Spleen (tissue), 7 donors: ENCODE measurements around the gene FUT8.

ENCODE experiments used
- CTCF ChIP-seq, 11 experiments: fragments of 200-600 bp in 7 of 11; fragments of 450-650 bp in 4 of 11; sonication (generic) in 4 of 11; IDR thresholded peaks in 8 of 11; conservative IDR thresholded peaks in 3 of 11; 1 replicate in 7 of 11; 2 replicates in 4 of 11; pipeline versions ENCODE4 v1.4.0 to v1.8.0; 2016 to 2021; ENCODE audit warnings: antibody characterized with exemption in 11 of 11, inconsistent platforms in 4 of 11, mild to moderate bottlenecking in 1 of 11
- POLR2AphosphoS5 ChIP-seq, 3 donors: sonication (generic); formaldehyde crosslinking; IDR thresholded peaks; one replicate each; pipeline ENCODE4 v1.5.1; 2017; ENCODE audit warnings: antibody characterized with exemption in 3 of 3
- donor health status: DM: no; HTN: no; CAD: no; lungs with moderate emphysema.
- donor health status: DM: no; HTN: no; CAD: no.
- donor health status: DM: no; HTN: no; CAD: no.

- no peak for TF ChIP-seq CTCF (IDR thresholded peaks at IDR 0.05 in 8 of 11, conservative IDR thresholded peaks at IDR 0.05 in 3 of 11)
- TF ChIP-seq POLR2AphosphoS5 (IDR thresholded peaks at IDR 0.05): no peak
Measured at GRCh38 chr14:65396082-65396910, 16.2 kb upstream of the FUT8 start.
